GM19324 (cell line): ENCODE measurements around the gene THOC5.
"Not testable (repeated sequence)": the region's sequence is repeated elsewhere in the genome, so short reads cannot be mapped to it uniquely, and the experiment has no call there.

Source experiments
- ATAC-seq: cut with Tn5 transposase; IDR thresholded peaks from one replicate; pipeline ENCODE4 v1.9.1; 2021; ENCODE audit warnings: mild to moderate bottlenecking, moderate library complexity; ENCODE audit not compliant: unreplicated experiment, low FRiP score

THOC5 gene

GRCh38 chr22:29553351-29554224 lies at the start of gene THOC5:
Gene THOC5 (minus strand): TSS chr22:29553757. CDS start chr22:29549147, 4,610 bp downstream.
- peak; percentile 97 for ATAC-seq

GRCh38 chr22:29598684-29599020 lies 45.1 kb upstream of the THOC5 start:
- ATAC-seq: no peak

- not testable (repeated sequence) for ATAC-seq
Observed at GRCh38 chr22:29597871-29598683, 44.5 kb upstream of the THOC5 start.

- ATAC-seq: no peak
Observed at GRCh38 chr22:29596408-29596807, 42.9 kb upstream of the THOC5 start.

- ATAC-seq: not testable (repeated sequence)
Observed at GRCh38 chr22:29594447-29594846, 40.9 kb upstream of the THOC5 start.

- no peak for ATAC-seq
Observed at GRCh38 chr22:29593923-29594322, 40.4 kb upstream of the THOC5 start.

- no peak for ATAC-seq
Observed at GRCh38 chr22:29587938-29588699, 34.6 kb upstream of the THOC5 start.

GRCh38 chr22:29586193-29586705 lies 32.7 kb upstream of the THOC5 start:
- not testable (repeated sequence) for ATAC-seq

GRCh38 chr22:29584975-29585374 lies 31.4 kb upstream of the THOC5 start:
- no peak for ATAC-seq

GRCh38 chr22:29581799-29582198 lies 28.2 kb upstream of the THOC5 start:
- no peak for ATAC-seq

- no peak for ATAC-seq
Observed at GRCh38 chr22:29580200-29580810, 26.7 kb upstream of the THOC5 start.

- ATAC-seq: no peak
Observed at GRCh38 chr22:29578462-29579200, 25.1 kb upstream of the THOC5 start.

- ATAC-seq: no peak
Observed at GRCh38 chr22:29574762-29575450, 21.3 kb upstream of the THOC5 start.

- ATAC-seq: no peak
Observed at GRCh38 chr22:29570912-29571549, 17.5 kb upstream of the THOC5 start.

GRCh38 chr22:29570456-29570855 lies 16.9 kb upstream of the THOC5 start:
- ATAC-seq: no peak

GRCh38 chr22:29569011-29569678 lies 15.6 kb upstream of the THOC5 start:
- ATAC-seq: no peak

- ATAC-seq: no peak
Observed at GRCh38 chr22:29567338-29567737, 13.8 kb upstream of the THOC5 start.

GRCh38 chr22:29566513-29566912 lies 13.0 kb upstream of the THOC5 start:
- not testable (repeated sequence) for ATAC-seq
